Renal cortical epithelial cell (primary cell): Measurements from ENCODE around the gene ASCC2. TPM values are rescaled to one million over a fixed set of nuclear protein-coding genes. Genes with fewer than 3 reads are reported as not detected.
"Not testable (repeated sequence)": the region's sequence is repeated elsewhere in the genome, so short reads cannot be mapped to it uniquely, and the experiment has no call there.

Source experiments
- DNase-seq: peaks from one replicate; pipeline ENCODE4 v3.0.0-alpha.2; 2011; ENCODE audit warnings: low read depth
- total RNA-seq: library from RNA; depleted of rRNA; stranded (reverse); fragments of >200 nt; gene quantifications from 2 replicates; pipeline ENCODE4 v1.2.3, GENCODE V29; 2014

Gene ASCC2, protein sequence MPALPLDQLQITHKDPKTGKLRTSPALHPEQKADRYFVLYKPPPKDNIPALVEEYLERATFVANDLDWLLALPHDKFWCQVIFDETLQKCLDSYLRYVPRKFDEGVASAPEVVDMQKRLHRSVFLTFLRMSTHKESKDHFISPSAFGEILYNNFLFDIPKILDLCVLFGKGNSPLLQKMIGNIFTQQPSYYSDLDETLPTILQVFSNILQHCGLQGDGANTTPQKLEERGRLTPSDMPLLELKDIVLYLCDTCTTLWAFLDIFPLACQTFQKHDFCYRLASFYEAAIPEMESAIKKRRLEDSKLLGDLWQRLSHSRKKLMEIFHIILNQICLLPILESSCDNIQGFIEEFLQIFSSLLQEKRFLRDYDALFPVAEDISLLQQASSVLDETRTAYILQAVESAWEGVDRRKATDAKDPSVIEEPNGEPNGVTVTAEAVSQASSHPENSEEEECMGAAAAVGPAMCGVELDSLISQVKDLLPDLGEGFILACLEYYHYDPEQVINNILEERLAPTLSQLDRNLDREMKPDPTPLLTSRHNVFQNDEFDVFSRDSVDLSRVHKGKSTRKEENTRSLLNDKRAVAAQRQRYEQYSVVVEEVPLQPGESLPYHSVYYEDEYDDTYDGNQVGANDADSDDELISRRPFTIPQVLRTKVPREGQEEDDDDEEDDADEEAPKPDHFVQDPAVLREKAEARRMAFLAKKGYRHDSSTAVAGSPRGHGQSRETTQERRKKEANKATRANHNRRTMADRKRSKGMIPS
- total RNA-seq, result 14.4 and 29.8 TPM in 2 replicates

GRCh38 chr22:29837741-29838598, at the start of gene ASCC2:
ASCC2 (minus strand) TSS chr22:29838274; CDS start chr22:29832325, 5,949 bp downstream.
- DNase-seq, result peak; percentile 94

DNA sequence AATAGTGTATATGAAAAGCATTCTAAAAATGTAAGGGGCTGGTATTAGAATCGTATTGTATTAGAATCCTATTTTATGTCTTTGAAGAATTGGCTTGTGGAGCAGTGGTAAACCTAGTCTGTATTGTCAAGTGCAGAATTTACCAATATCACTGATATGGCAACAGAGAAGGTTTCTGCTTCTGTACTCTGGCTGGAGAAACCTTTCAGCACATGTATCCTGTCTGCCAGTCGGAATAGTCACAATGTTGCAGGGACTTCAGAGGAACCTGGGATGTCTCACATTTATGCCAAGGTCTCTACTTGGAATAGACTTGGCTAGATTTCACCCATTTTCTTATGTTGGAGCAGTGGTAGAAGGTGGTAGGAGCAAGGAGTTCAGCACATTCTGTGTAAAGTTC, 49.3 kb upstream of the ASCC2 start:
- no peak for DNase-seq

GRCh38 chr22:29886596-29886995, 48.5 kb upstream of the ASCC2 start:
- DNase-seq, result no peak

DNA sequence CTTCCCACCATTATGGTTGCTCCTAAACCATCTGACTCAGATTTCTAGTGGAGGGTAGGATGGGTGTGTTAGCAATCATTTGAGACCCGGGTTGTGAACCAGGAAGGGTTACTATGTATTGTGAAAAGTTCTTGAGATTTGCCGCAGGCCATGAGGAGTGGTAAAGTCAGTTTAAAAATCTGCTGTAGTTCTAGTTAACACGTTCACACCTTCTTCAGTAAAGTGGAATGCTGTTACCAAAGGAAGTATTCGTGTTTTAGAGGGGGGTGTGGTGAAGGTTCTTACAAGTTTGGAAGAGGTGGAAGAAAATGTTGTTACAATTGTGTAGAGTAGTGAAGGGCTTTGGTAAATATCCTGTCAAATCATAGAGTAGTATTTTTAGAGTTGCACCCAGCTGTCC, 47.5 kb upstream of the ASCC2 start:
- peak; percentile 60 for DNase-seq

DNA sequence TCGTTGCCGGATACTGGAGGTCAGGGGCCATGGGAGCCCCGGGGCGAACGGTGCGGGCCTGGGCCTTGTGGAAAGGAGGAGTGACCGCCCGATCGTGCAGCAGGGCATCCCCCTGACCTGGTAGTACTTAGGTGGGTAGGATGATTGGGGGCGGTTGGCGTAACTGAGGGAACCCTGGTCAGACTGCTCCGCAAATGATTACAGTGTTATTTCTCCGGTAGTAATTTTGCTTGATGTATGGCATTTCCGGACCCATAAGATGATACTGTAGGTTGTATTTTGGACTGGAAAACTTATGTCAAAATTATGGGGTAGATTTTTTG, 45.7 kb upstream of the ASCC2 start:
- DNase-seq, result no peak

DNA sequence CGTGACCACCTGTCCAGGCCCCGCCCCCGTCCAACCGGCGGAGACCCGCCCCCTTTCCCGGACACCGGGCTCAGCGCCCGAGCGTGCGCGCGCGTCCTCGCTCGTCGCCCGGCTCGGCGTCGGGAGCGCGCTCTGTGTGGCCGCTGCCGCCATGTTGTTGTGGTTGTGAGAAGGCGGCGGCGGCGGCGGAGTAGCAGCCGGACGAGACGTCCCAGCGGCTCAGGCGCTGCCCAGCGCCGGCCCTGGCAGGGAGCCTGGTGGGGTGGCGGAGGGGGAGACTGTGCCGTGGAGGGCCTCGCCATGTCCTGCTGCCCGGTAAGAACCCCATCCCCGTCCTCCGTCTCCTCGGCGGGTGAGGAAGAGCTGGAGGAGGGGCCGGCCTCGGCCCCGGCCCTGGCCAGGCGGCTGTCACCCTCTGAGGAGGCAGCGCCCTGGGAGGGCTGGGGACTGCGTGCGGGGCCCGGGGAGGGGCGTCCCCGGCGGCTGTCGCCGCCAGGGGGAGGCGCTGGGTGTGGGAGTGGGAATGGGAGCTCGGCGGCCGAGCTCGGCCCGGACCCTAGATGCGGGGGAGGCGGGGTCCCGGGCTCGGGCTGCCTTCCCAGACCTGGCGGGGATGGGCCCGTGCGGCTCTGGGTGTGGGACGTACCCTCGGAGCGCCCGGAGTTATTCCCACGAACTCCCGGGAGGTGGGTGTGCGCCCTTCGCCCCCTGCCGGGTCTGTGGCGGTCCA, 45.1 kb upstream of the ASCC2 start, which contains the start of gene MTMR3:
Gene MTMR3, plus strand, starts transcription at position 130 of the 730 bp plus-strand sequence. CDS start 87,886 bp downstream, outside the sequence.
- DNase-seq, result peak; percentile 58

- no peak for DNase-seq
Observed at GRCh38 chr22:29882716-29883044, 44.6 kb upstream of the ASCC2 start.

- no peak for DNase-seq
Observed at GRCh38 chr22:29879753-29880152, 41.7 kb upstream of the ASCC2 start.

DNA sequence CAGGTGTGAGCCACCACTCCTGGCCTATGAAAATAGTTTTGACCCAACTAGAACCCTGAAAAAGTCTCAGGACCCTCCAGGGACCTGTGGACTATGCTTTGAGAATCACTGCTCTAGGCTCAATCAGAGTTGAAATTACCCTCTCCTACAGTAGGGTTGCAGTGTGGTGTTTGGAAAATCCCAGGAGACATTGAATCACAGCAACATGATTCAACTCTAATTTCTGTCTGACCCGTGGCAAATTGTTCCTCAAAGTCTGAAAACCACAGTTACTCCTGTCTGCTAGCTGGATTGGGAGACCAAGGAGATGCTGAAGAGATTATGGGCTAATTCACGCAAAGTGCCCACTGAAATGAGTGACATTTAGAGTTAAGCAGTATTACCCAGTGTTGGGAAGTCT, 39.5 kb upstream of the ASCC2 start:
- no peak for DNase-seq

DNA sequence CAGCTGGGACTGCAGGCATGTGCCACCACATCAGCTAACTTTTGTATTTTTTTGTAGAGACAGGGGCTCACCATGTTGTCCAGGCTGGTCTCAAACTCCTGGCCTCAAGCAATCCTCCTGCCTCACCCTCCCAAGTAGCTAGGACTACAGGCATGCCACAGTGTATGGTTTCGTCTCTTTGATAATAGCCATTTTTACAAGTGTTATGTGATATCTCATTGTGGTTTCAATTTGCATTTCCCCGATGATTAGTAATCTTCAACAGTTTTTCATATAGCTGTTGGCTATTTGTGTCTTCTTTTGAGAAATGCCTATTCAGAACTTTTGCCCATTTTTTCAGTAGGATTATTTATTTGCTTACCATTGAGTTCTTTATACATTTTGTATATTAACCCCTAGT, 35.9 kb upstream of the ASCC2 start:
- DNase-seq, result no peak

GRCh38 chr22:29872989-29873388, 34.9 kb upstream of the ASCC2 start:
- DNase-seq, result no peak

GRCh38 chr22:29872144-29872893, 34.2 kb upstream of the ASCC2 start:
- no peak for DNase-seq

DNA sequence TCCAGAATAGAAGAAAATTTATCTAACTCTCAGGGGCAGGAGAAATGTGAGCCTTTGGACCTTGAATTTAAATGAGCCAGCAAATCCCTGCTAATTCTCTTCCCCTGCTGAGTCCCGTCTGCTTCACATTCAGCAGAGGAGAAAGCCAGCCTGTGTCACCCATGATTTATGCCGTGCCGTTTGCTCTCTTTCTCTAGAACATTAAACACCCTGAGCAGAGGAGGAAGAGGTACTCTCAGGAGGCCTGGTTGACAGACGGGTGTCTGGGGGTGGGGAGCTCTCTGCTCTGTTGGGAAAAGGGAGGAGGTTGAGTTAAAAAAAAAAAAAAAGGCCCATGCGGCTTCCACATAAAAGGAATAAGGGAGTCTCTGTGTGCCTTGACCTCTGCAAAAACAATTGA, 33.6 kb upstream of the ASCC2 start:
- peak; percentile 43 for DNase-seq

GRCh38 chr22:29870574-29870973, 32.5 kb upstream of the ASCC2 start:
- DNase-seq, result peak; percentile 75

- DNase-seq, result no peak
Observed at GRCh38 chr22:29867851-29868250, 29.8 kb upstream of the ASCC2 start.

GRCh38 chr22:29867260-29867659, 29.2 kb upstream of the ASCC2 start:
- DNase-seq, result no peak

DNA sequence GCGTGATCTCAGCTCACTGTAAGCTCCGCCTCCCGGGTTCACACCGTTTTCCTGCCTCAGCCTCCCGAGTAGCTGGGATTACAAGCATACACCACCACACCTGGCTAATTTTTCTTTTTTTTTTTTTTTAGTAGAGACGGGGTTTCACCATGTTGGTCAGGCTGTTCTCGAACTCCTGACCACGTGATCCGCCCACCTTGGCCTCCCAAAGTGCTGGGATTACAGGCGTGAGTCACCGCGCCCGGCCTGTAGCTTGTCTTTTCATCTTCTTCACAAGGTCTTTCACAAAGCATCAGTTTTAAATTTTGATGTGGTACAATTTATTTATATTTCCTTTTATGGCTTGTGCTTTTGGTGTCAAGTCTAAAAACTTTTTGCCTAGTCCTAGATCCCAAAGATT, 27.5 kb upstream of the ASCC2 start:
- not testable (repeated sequence) for DNase-seq

- DNase-seq, result no peak
Observed at GRCh38 chr22:29861672-29862297, 23.7 kb upstream of the ASCC2 start.

DNA sequence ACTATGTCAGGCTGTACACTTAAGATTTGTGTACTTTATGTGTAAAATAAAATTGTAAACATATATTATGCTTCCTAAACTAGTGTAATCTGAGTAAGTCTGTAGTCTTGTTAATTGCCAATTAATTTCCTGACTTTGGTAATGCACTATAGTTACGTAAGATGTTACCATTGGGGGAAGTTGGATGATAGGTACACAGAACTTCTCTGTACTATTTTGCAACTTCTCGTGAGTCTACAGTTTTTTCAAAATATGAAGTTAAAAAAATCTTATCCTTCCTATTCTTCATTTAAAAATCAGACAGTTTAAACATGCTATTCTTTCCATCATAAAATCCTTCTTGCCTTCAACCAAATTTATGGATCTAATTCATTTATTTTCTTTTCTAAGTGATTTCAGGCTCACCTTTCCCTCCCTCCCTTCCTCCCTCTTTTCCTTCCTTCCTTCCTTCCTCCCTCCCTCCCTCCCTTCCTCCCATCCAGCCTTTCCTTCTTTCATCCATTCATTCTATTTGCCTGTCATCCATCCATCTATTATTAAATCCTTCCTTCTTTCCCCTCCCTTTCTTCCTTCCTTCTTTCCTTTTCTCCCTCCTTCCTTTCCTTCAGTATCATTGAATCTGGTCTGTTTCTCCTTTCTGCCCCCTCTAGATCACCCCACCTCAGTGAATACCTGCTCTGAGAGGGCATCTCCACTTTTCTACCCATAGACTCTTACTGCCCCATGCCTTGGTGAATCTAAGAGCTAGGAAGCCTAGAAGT, 22.1 kb upstream of the ASCC2 start:
- no peak for DNase-seq

- DNase-seq, result not testable (repeated sequence)
Observed at GRCh38 chr22:29859030-29859429, 21.0 kb upstream of the ASCC2 start.
